GM20000 (cell line): ENCODE measurements around the gene LMX1B.

Experiments used
- DNase-seq: peaks from one replicate; pipeline ENCODE4 v3.0.0; 2012; ENCODE audit warnings: low spot score
- CTCF ChIP-seq: IDR thresholded peaks from 2 replicates; pipeline ENCODE4 v1.5.1; 2012; ENCODE audit warnings: mild to moderate bottlenecking, control low read depth; ENCODE audit errors: extremely low read depth, missing control alignments

LMX1B gene

GRCh38 chr9:126638571-126639132 lies 24.9 kb downstream of the LMX1B start:
- no peak for DNase-seq

GRCh38 chr9:126639318-126640000 lies 25.7 kb downstream of the LMX1B start:
- no peak for TF ChIP-seq CTCF
- no peak for DNase-seq

More at GRCh38 chr9:126638571-126639132, 24.9 kb downstream of the LMX1B start:
- TF ChIP-seq CTCF = no peak

- DNase-seq = no peak
- TF ChIP-seq CTCF = no peak
These were observed 27.6 kb downstream of the LMX1B start for GRCh38 chr9:126641118-126641851.

- no peak for TF ChIP-seq CTCF
These were observed 28.4 kb downstream of the LMX1B start for GRCh38 chr9:126642010-126642744.

GRCh38 chr9:126642839-126643238 lies 29.1 kb downstream of the LMX1B start:
- no peak for DNase-seq
- no peak for TF ChIP-seq CTCF

More at GRCh38 chr9:126642010-126642744, 28.4 kb downstream of the LMX1B start:
- DNase-seq = no peak

- no peak for DNase-seq
- no peak for TF ChIP-seq CTCF
These were observed 30.3 kb downstream of the LMX1B start for GRCh38 chr9:126643945-126644527.
